Aorta (tissue), 5 donors: ENCODE results near the gene CBFB. TPM values are rescaled to one million over a fixed set of nuclear protein-coding genes. Genes with fewer than 3 reads are reported as not detected.
"Not testable (repeated sequence)": the region's sequence is repeated elsewhere in the genome, so short reads cannot be mapped to it uniquely, and the experiment has no call there.

Experiments
- ATAC-seq: fragments of 200-7000 bp; cut with Tn5 transposase; one replicate; pipeline ENCODE4 v1.9.1; 2022; ENCODE audit warnings: moderate library complexity; ENCODE audit not compliant: low FRiP score
- DNase-seq, 2 donors: peaks; one replicate each; pipeline ENCODE4 v3.0.0-alpha.2; 2020
- H3K27ac ChIP-seq, 2 donors: one replicate each; pipeline ENCODE4 v1.5.1; 2013; ENCODE audit warnings: low read length in 2 of 2, mild to moderate bottlenecking in 2 of 2, moderate library complexity in 2 of 2, control low read depth in 1 of 2, inconsistent platforms in 1 of 2, low read depth in 1 of 2
- H3K27me3 ChIP-seq, 2 donors: one replicate each; pipeline ENCODE4 v1.6.1; 2013; ENCODE audit warnings: control low read depth in 1 of 2, low read length in 1 of 2, mild to moderate bottlenecking in 1 of 2, moderate library complexity in 1 of 2; ENCODE audit not compliant: insufficient read depth in 2 of 2, control insufficient read depth in 1 of 2
- H3K36me3 ChIP-seq, 2 donors: one replicate each; pipeline ENCODE4 v1.6.1; 2013; ENCODE audit warnings: control low read depth in 1 of 2, low read length in 1 of 2, mild to moderate bottlenecking in 1 of 2; ENCODE audit not compliant: insufficient read depth in 2 of 2, control insufficient read depth in 1 of 2
- H3K4me1 ChIP-seq, 2 donors: one replicate each; pipeline ENCODE4 v1.6.1; 2013; ENCODE audit warnings: low read length in 2 of 2, control low read depth in 1 of 2, mild to moderate bottlenecking in 1 of 2, moderate library complexity in 1 of 2; ENCODE audit not compliant: insufficient read depth in 2 of 2, control insufficient read depth in 1 of 2
- H3K4me3 ChIP-seq, 2 donors: one replicate each; pipeline ENCODE4 v1.5.1; 2013; ENCODE audit warnings: low read length in 2 of 2, control low read depth in 1 of 2, mild to moderate bottlenecking in 1 of 2
- H3K9me3 ChIP-seq: one replicate; pipeline ENCODE4 v1.6.1; 2013; ENCODE audit warnings: mild to moderate bottlenecking, low read length; ENCODE audit not compliant: control insufficient read depth
- WGBS, 2 donors: extraction: QIAGEN DNeasy Blood & Tissue Kit; methylation state at CpG; one replicate each; pipeline ENCODE4 v1.1.7; 2013; 5-methylcytosine and 5-hydroxymethylcytosine counted together
- intact Hi-C, 2 donors: fragments of 100-400 bp; cut with DNase I; formaldehyde crosslinking; loops; one replicate each; pipeline versions ENCODE4 v1.14.2 to v1.15.0; 2022
- polyA plus RNA-seq, 2 donors: library from polyadenylated mRNA; stranded (reverse); fragments of 200-250 nt; gene quantifications; one replicate each; pipeline ENCODE4 v1.2.3, GENCODE V29; 2013
- total RNA-seq, 2 donors: library from RNA; stranded (reverse); fragmentation: NEBNext Ultra II Directional; extraction: Animal tissue kit (Norgen Biotek cat#: 25700); gene quantifications; one replicate each; pipeline ENCODE4 v1.2.1, GENCODE V29; 2021
- donor health status: healthy with polysubstance abuse.
- donor health status: Bipolar disorder and iron deficiency.
- donor health status: DM: no; HTN: no; CAD: no.
- donor health status: DM: no; HTN: no; CAD: no.
- donor health status: DM: yes; HTN: yes; CAD: no.

The CBFB gene
- total and polyA plus RNA-seq, 4 donors = 12.0 to 67.3 (median 28.6) TPM

- Histone ChIP-seq H3K9me3 (no peaks in the 10 kb centered on the region), H3K27me3 (no peaks in the 10 kb centered on the region), H3K4me3 (peak overlapping the region; percentile 86 to 93), H3K36me3 (no peaks in the 10 kb centered on the region), H3K4me1 (peaks cover 0 to 2% of the 10 kb centered on the region in 2 donors), H3K27ac (peak overlapping the region in 1 of 2 donors; percentile 96)
- ATAC-seq (no peak), DNase-seq (no peak)
- WGBS, 2 donors = 51 to 53% methylated on average over 18 of the region's 18 CpGs
- intact Hi-C loops = loop anchor here in 1 of 2 donors (10.0 kb wide), 1 partner anchor 54 kb away; no protein-coding TSS in a partner anchor
Measured at GRCh38 chr16:67030221-67030962, 1.4 kb downstream of the CBFB start.

GRCh38 chr16:67034487-67034886 is 5.5 kb downstream of the CBFB start:
- WGBS, 2 donors = 46 to 53% methylated on average over 4 of the region's 4 CpGs
- H3K27me3 ChIP-seq = no peaks in the 10 kb centered on the region
- no peak for ATAC-seq
- no peak overlapping the region for H3K4me3 ChIP-seq
- H3K9me3 ChIP-seq = no peaks in the 10 kb centered on the region
- intact Hi-C loops = loop anchor here in 1 of 2 donors (10.0 kb wide), 1 partner anchor 50 kb away; no protein-coding TSS in a partner anchor
- no peak for DNase-seq
- H3K4me1 ChIP-seq = peaks cover 0 to 2% of the 10 kb centered on the region in 2 donors
- no peak overlapping the region for H3K27ac ChIP-seq
- H3K36me3 ChIP-seq = no peaks in the 10 kb centered on the region

GRCh38 chr16:67035364-67035763 is 6.4 kb downstream of the CBFB start:
- intact Hi-C loops = loop anchor here in 1 of 2 donors (10.0 kb wide), 1 partner anchor 49 kb away; no protein-coding TSS in a partner anchor
- DNase-seq (no peak), ATAC-seq (no peak)
- no peaks in the 10 kb centered on the region for H3K27me3 ChIP-seq
- WGBS, 2 donors = 83 to 90% methylated on average over 1 of the region's 1 CpG
- H3K9me3 ChIP-seq = no peaks in the 10 kb centered on the region
- H3K4me1 ChIP-seq = peaks cover 2 to 3% of the 10 kb centered on the region in 2 donors
- no peak overlapping the region for H3K27ac ChIP-seq
- no peak overlapping the region for H3K4me3 ChIP-seq
- no peaks in the 10 kb centered on the region for H3K36me3 ChIP-seq

GRCh38 chr16:67036323-67036741 is 7.4 kb downstream of the CBFB start:
- DNase-seq (no peak), ATAC-seq (no peak)
- Histone ChIP-seq H3K4me3 (no peak overlapping the region), H3K9me3 (no peaks in the 10 kb centered on the region), H3K36me3 (no peaks in the 10 kb centered on the region), H3K27me3 (no peaks in the 10 kb centered on the region), H3K4me1 (peaks cover 2 to 7% of the 10 kb centered on the region in 2 donors), H3K27ac (no peak overlapping the region)
- 86 to 90% methylated on average over 5 of the region's 5 CpGs for WGBS, 2 donors
- intact Hi-C loops = loop anchor here in 1 of 2 donors (10.0 kb wide), 1 partner anchor 48 kb away; no protein-coding TSS in a partner anchor

GRCh38 chr16:67039260-67040020 is 10.5 kb downstream of the CBFB start:
- Histone ChIP-seq H3K27ac (no peak overlapping the region), H3K4me3 (no peak overlapping the region), H3K27me3 (no peaks in the 10 kb centered on the region), H3K36me3 (peaks cover 0 to 2% of the 10 kb centered on the region in 2 donors), H3K9me3 (no peaks in the 10 kb centered on the region), H3K4me1 (peaks cover 1 to 7% of the 10 kb centered on the region in 2 donors)
- ATAC-seq = no peak
- intact Hi-C loops = loop anchor here in 1 of 2 donors (10.0 kb wide), 1 partner anchor 45 kb away; no protein-coding TSS in a partner anchor
- no peak for DNase-seq
- 87 to 94% methylated on average over 2 of the region's 2 CpGs for WGBS, 2 donors

- Histone ChIP-seq H3K27me3 (no peaks in the 10 kb centered on the region), H3K4me3 (no peak overlapping the region), H3K36me3 (peaks cover 0 to 2% of the 10 kb centered on the region in 2 donors), H3K4me1 (peaks cover 0 to 7% of the 10 kb centered on the region in 2 donors), H3K9me3 (no peaks in the 10 kb centered on the region), H3K27ac (no peak overlapping the region)
- intact Hi-C loops = no loop called here
- DNase-seq (no peak), ATAC-seq (no peak)
- 88 to 89% methylated on average over 2 of the region's 2 CpGs for WGBS, 2 donors
Measured at GRCh38 chr16:67040166-67040565, 11.2 kb downstream of the CBFB start.

- ATAC-seq = no peak
- DNase-seq = no peak
- WGBS, 2 donors = 25 to 26% methylated on average over 2 of the region's 2 CpGs
- Histone ChIP-seq H3K36me3 (peaks cover 0 to 2% of the 10 kb centered on the region in 2 donors), H3K4me3 (no peak overlapping the region), H3K4me1 (peaks cover 0 to 7% of the 10 kb centered on the region in 2 donors), H3K9me3 (no peaks in the 10 kb centered on the region), H3K27ac (no peak overlapping the region), H3K27me3 (no peaks in the 10 kb centered on the region)
- intact Hi-C loops = no loop called here
Measured at GRCh38 chr16:67040906-67041305, 12.0 kb downstream of the CBFB start.

- DNase-seq, H3K27me3 ChIP-seq, H3K4me1 ChIP-seq, H3K27ac ChIP-seq, ATAC-seq, H3K36me3 ChIP-seq, H3K9me3 ChIP-seq, H3K4me3 ChIP-seq, intact Hi-C loops: not testable (repeated sequence)
- 87 to 90% methylated on average over 4 of the region's 4 CpGs for WGBS, 2 donors
Measured at GRCh38 chr16:67041520-67041919, 12.6 kb downstream of the CBFB start.
